OCI-LY7 (cell line): Measurements from ENCODE around the gene ANKRD11. TPM values are rescaled to one million over a fixed set of nuclear protein-coding genes. Genes with fewer than 3 reads are reported as not detected.
A peak's percentile ranks its signal among the peaks of the same experiment; 100 is the strongest.

ENCODE experiments used
- BruUV-seq: library from RNA; stranded (reverse); fragments of 400-500 nt; replicated peaks from 2 replicates; lab custom pipeline; 2021; lab: Mats Ljungman, UMichigan
- CTCF ChIA-PET: fragments of 300-600 bp; sonication (Branson Sonifier 250); formaldehyde crosslinking; loops from one replicate; lab custom pipeline; 2022; ENCODE audit warnings: antibody characterized with exemption; ENCODE audit not compliant: unreplicated experiment; lab: Charles Lee
- POLR2A ChIA-PET: fragments of 300-600 bp; sonication (Branson Sonifier 250); formaldehyde crosslinking; loops from one replicate; lab custom pipeline; 2022; ENCODE audit warnings: antibody characterized with exemption; lab: Charles Lee
- DNase-seq: peaks from one replicate; pipeline ENCODE4 v3.0.0-alpha.2; 2015; ENCODE audit warnings: low spot score
- H2AFZ ChIP-seq: fragments of 200-600 bp; sonication (generic), shearing (Covaris generic); 2 replicates; pipeline ENCODE4 v1.6.1; 2014; ENCODE audit warnings: mild to moderate bottlenecking, antibody characterized with exemption, low read length, moderate library complexity
- H3K27ac ChIP-seq: fragments of 200-600 bp; sonication (generic); 2 replicates; pipeline ENCODE4 v1.5.1; 2014; ENCODE audit warnings: mixed run types, low read depth, mild to moderate bottlenecking, moderate library complexity, low read length, inconsistent platforms; ENCODE audit not compliant: poor library complexity, severe bottlenecking
- H3K36me3 ChIP-seq: fragments of 200-600 bp; sonication (generic); 2 replicates; pipeline ENCODE4 v1.6.1; 2014; ENCODE audit warnings: mild to moderate bottlenecking, antibody characterized with exemption, low read length, moderate library complexity, mixed read lengths; ENCODE audit not compliant: insufficient read depth
- H3K4me1 ChIP-seq: fragments of 200-600 bp; sonication (generic); 2 replicates; pipeline ENCODE4 v1.5.1; 2014; ENCODE audit warnings: mild to moderate bottlenecking, low read length; ENCODE audit not compliant: insufficient read depth, poor library complexity, severe bottlenecking
- H3K4me2 ChIP-seq: fragments of 200-600 bp; sonication (generic); 2 replicates; pipeline ENCODE4 v1.6.1; 2014; ENCODE audit warnings: mild to moderate bottlenecking, low read length
- H3K4me3 ChIP-seq: fragments of 200-600 bp; sonication (generic); 2 replicates; pipeline ENCODE4 v1.5.1; 2014; ENCODE audit warnings: mild to moderate bottlenecking, low read depth, low read length; ENCODE audit not compliant: poor library complexity, severe bottlenecking
- H3K79me2 ChIP-seq: fragments of 200-600 bp; sonication (generic); 2 replicates; pipeline ENCODE4 v1.6.1; 2016; ENCODE audit warnings: low read depth, mild to moderate bottlenecking, low read length, moderate library complexity, mixed read lengths; ENCODE audit not compliant: insufficient read depth
- H3K9me2 ChIP-seq: fragments of 200-600 bp; sonication (generic); 2 replicates; pipeline ENCODE4 v1.6.1; 2016; ENCODE audit warnings: mild to moderate bottlenecking, low read length, mixed read lengths; ENCODE audit not compliant: insufficient read depth
- H3K9me3 ChIP-seq: fragments of 200-600 bp; sonication (generic); 2 replicates; pipeline ENCODE4 v1.6.1; 2014; ENCODE audit warnings: mild to moderate bottlenecking, mixed run types, low read length, mixed read lengths
- H4K20me1 ChIP-seq: fragments of 200-600 bp; sonication (generic); 2 replicates; pipeline ENCODE4 v1.6.1; 2014; ENCODE audit warnings: mild to moderate bottlenecking, antibody characterized with exemption, low read length, moderate library complexity, mixed read lengths; ENCODE audit not compliant: insufficient read depth
- CTCF ChIP-seq: fragments of 200-600 bp; sonication (generic); conservative IDR thresholded peaks from 2 replicates; pipeline ENCODE4 v1.5.1; 2014; ENCODE audit warnings: mild to moderate bottlenecking, antibody characterized with exemption, low read length, moderate library complexity, mixed read lengths
- EZH2phosphoT487 ChIP-seq: fragments of 200-600 bp; sonication (generic); IDR thresholded peaks from 2 replicates; pipeline ENCODE4 v1.6.1; 2018; ENCODE audit warnings: low read depth, borderline replicate concordance, mild to moderate bottlenecking, mixed run types, antibody characterized with exemption, low read length, moderate library complexity, mixed read lengths
- intact Hi-C: fragments of 100-400 bp; cut with micrococcal nuclease; formaldehyde crosslinking; loops from one replicate; pipeline ENCODE4 v1.10.0; 2022; ENCODE audit not compliant: unreplicated experiment
- total RNA-seq, 2 experiments: library from RNA; depleted of rRNA in 1 of 2; stranded (reverse); fragments of >200 nt in 1 of 2; shearing (Covaris generic) in 1 of 2; gene quantifications; 2 replicates each; pipeline ENCODE4 v1.2.3, GENCODE V29; 2014 to 2022

The ANKRD11 gene
- total RNA-seq, 2 experiments from 2014 or later = 89.1 to 251 TPM

GRCh38 chr16:89381788-89382187 lies 108.6 kb downstream of the ANKRD11 start:
- Histone ChIP-seq H3K9me2 (no peaks in the 10 kb centered on the region), H3K79me2 (peaks cover 100% of the 10 kb centered on the region), H3K36me3 (peaks cover 12% of the 10 kb centered on the region), H2AFZ (no peak overlapping the region), H3K9me3 (no peaks in the 10 kb centered on the region), H3K4me1 (peaks cover 22% of the 10 kb centered on the region), H3K4me2 (no peak overlapping the region), H4K20me1 (peaks cover 23% of the 10 kb centered on the region), H3K4me3 (no peak overlapping the region), H3K27ac (no peak overlapping the region)
- TF ChIP-seq EZH2phosphoT487 = no peak
- no peak for TF ChIP-seq CTCF
- intact Hi-C loops = no loop called here
- POLR2A ChIA-PET = no interaction called here
- CTCF ChIA-PET = no interaction called here
- no peak for DNase-seq
- no TSS peak for BruUV-seq

DNA sequence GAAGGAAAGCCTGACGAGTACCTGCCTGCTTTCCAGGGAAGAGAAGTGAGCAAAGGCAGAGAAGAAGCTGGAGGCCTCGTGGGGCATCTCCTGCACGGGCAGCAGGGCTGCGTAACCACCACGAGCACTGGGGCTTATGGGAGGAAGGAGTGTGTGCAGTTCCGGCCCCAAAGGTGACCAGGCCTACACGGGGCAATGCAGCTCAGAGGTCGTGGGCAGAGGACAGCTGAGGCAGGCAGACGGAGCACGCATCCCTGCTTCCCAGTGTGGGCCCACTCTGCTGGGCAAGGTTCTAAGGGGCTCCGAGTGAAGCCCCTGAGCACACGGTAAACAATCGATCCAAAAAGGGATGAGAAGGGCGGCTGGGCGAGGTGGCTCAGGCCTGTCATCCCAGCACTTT lies 109.7 kb downstream of the ANKRD11 start:
- H3K27ac ChIP-seq = no peak overlapping the region
- no peaks in the 10 kb centered on the region for H3K9me2 ChIP-seq
- H3K4me1 ChIP-seq = peaks cover 27% of the 10 kb centered on the region
- intact Hi-C loops = no loop called here
- TF ChIP-seq CTCF (no peak), EZH2phosphoT487 (no peak)
- no TSS peak for BruUV-seq
- no peak overlapping the region for H2AFZ ChIP-seq
- peaks cover 22% of the 10 kb centered on the region for H3K36me3 ChIP-seq
- ChIA-PET CTCF (no interaction called here), POLR2A (no interaction called here)
- no peak overlapping the region for H3K4me3 ChIP-seq
- H3K4me2 ChIP-seq = no peak overlapping the region
- no peaks in the 10 kb centered on the region for H3K9me3 ChIP-seq
- peaks cover 23% of the 10 kb centered on the region for H4K20me1 ChIP-seq
- DNase-seq = no peak
- peaks cover 99% of the 10 kb centered on the region for H3K79me2 ChIP-seq

DNA sequence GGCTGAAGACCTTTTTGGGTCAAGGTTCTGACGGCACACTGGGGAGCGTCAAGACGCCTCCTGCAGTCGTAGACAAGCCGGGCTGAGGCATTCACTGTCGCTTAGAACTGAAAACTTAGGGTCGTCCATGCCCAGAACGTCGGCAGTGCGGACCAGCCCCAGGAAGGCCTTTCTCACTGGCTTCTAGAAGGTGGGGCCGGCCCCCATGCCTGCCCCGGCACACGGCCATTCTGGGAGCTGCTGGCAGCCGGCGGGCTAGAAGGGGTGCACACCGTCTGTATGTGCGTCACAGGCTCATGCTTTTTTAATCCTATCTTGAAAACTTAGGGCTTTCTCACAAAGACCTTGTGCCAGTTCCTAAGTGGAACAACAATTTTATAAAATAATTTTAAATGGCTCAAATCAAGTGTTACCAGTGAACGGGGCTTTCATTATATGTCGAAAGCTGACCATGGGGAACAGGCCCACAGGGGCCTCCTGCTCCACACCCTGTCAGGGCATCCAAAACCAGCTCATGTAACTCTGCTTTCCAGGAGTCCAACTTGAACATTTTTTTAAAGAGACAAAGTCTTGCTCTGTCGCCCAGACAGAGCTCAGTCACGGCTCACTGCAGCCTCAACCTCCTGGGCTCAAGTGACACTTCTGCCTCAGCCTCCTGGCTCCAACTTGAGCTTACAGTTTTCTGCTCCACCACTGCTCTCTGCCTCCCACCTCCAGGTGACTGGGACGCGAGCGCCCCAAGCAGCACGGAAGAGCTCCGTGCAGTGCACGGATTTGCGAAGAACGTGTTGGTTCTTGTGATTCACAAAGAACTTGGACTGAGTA lies 111.2 kb downstream of the ANKRD11 start:
- Histone ChIP-seq H2AFZ (no peak overlapping the region), H3K27ac (no peak overlapping the region), H4K20me1 (peaks cover 23% of the 10 kb centered on the region), H3K79me2 (peaks cover 99% of the 10 kb centered on the region), H3K9me2 (no peaks in the 10 kb centered on the region), H3K9me3 (no peaks in the 10 kb centered on the region), H3K4me3 (no peak overlapping the region), H3K36me3 (peaks cover 22% of the 10 kb centered on the region), H3K4me2 (peak overlapping the region; percentile 17; the same call in 1 of the 2 replicates), H3K4me1 (peaks cover 42% of the 10 kb centered on the region)
- intact Hi-C loops = no loop called here
- TF ChIP-seq CTCF = no peak
- TF ChIP-seq EZH2phosphoT487 = no peak
- peak; percentile 34 for DNase-seq
- CTCF ChIA-PET = interaction anchor here (0.6 to 0.9 kb wide), 2 partner anchors 11 to 107 kb away, joined by 3 read pairs; no protein-coding TSS in a partner anchor
- no TSS peak for BruUV-seq
- POLR2A ChIA-PET = interaction anchor here (0.7 kb wide), 1 partner anchor 106 kb away, joined by 6 read pairs; no protein-coding TSS in a partner anchor
